Muscle layer of duodenum (tissue), 2 donors: Measurements from ENCODE around the gene CNNM4.
"Not testable (repeated sequence)": the region's sequence is repeated elsewhere in the genome, so short reads cannot be mapped to it uniquely, and the experiment has no call there.

Experiments
- H3K27ac ChIP-seq: one replicate; pipeline ENCODE4 v1.7.0; 2013; ENCODE audit warnings: mild to moderate bottlenecking, low read length
- H3K27me3 ChIP-seq: one replicate; pipeline ENCODE4 v1.7.0; 2013; ENCODE audit warnings: low read depth, mild to moderate bottlenecking, control low read depth, low read length
- H3K36me3 ChIP-seq, 2 donors: one replicate each; pipeline ENCODE4 v1.7.0; 2013; ENCODE audit warnings: low read length in 2 of 2, control low read depth in 1 of 2, mild to moderate bottlenecking in 1 of 2; ENCODE audit not compliant: insufficient read depth in 2 of 2, control insufficient read depth in 1 of 2
- H3K4me1 ChIP-seq, 2 donors: one replicate each; pipeline ENCODE4 v1.7.0; 2013; ENCODE audit warnings: low read length in 2 of 2, mild to moderate bottlenecking in 2 of 2, control low read depth in 1 of 2, moderate library complexity in 1 of 2; ENCODE audit not compliant: insufficient read depth in 2 of 2, control insufficient read depth in 1 of 2
- H3K4me3 ChIP-seq, 2 donors: one replicate each; pipeline ENCODE4 v1.7.0; 2013; ENCODE audit warnings: low read length in 2 of 2, low read depth in 1 of 2, mild to moderate bottlenecking in 1 of 2
- H3K9me3 ChIP-seq, 2 donors: one replicate each; pipeline ENCODE4 v1.7.0; 2013; ENCODE audit warnings: low read length in 2 of 2, control low read depth in 1 of 2, mild to moderate bottlenecking in 1 of 2; ENCODE audit not compliant: control insufficient read depth in 1 of 2
- donor health status: healthy.

Gene CNNM4

GRCh38 chr2:96772903-96773671 lies 12.4 kb downstream of the CNNM4 start:
- Histone ChIP-seq H3K4me3 (no peak overlapping the region), H3K9me3 (no peaks in the 10 kb centered on the region), H3K27me3 (no peaks in the 10 kb centered on the region), H3K36me3 (no peaks in the 10 kb centered on the region), H3K4me1 (peaks cover 0 to 8% of the 10 kb centered on the region in 2 donors), H3K27ac (no peak overlapping the region)

DNA sequence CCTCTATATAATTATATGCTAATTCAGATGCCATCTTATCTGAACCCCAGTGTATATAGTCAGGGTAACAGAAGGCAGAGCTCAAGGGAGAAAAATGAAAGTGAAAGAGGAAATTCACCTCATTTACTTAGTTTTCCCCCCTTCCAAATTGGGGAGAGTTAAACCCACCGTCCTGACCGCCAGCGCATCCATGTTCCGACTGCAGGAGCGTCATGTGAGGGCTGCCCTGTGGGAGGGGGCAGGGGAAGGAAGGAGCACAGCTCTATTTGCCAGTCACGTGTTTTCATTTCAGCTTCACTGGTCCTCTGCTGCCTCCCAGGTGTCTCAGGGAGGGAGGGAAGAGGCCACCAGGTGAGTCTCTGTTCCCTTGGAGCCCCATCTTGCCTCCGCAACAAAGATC lies 13.2 kb downstream of the CNNM4 start:
- no peaks in the 10 kb centered on the region for H3K9me3 ChIP-seq
- no peaks in the 10 kb centered on the region for H3K27me3 ChIP-seq
- H3K4me3 ChIP-seq = peak overlapping the region; percentile 43 to 70
- H3K27ac ChIP-seq = peak overlapping the region; percentile 63
- H3K4me1 ChIP-seq = peaks cover 0 to 8% of the 10 kb centered on the region in 2 donors
- no peaks in the 10 kb centered on the region for H3K36me3 ChIP-seq

DNA sequence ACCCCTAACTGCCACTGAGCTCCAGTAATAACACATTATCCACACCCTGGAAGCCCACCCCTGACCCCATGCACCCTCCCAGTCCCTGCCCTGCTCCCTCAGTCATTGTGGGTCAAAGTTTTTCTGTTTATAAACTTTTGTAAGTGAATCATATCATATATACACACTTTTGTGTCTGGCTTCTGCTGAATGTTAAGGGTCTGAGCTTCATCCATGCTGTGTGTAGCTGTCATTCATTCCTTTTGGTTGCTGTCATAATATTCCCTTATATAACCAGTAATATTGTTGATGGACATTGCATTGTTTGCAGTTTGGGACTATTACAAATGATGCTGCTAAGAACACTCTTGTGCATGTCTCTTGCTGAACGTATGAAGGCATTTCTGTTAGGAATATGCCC lies 14.5 kb downstream of the CNNM4 start:
- H3K4me1 ChIP-seq = peaks cover 0 to 4% of the 10 kb centered on the region in 2 donors
- no peak overlapping the region for H3K4me3 ChIP-seq
- no peaks in the 10 kb centered on the region for H3K36me3 ChIP-seq
- H3K27ac ChIP-seq = no peak overlapping the region
- no peaks in the 10 kb centered on the region for H3K9me3 ChIP-seq
- no peaks in the 10 kb centered on the region for H3K27me3 ChIP-seq

- Histone ChIP-seq H3K4me1 (peaks cover 3 to 11% of the 10 kb centered on the region in 2 donors), H3K27me3 (no peaks in the 10 kb centered on the region), H3K9me3 (no peaks in the 10 kb centered on the region), H3K4me3 (no peak overlapping the region), H3K36me3 (no peaks in the 10 kb centered on the region), H3K27ac (no peak overlapping the region)
Measured at GRCh38 chr2:96783388-96783787, 22.7 kb downstream of the CNNM4 start.

GRCh38 chr2:96787411-96787810 lies 26.7 kb downstream of the CNNM4 start:
- Histone ChIP-seq H3K9me3 (no peaks in the 10 kb centered on the region), H3K4me3 (no peak overlapping the region), H3K36me3 (no peaks in the 10 kb centered on the region), H3K27ac (peak overlapping the region; percentile 14), H3K4me1 (peaks cover 7 to 20% of the 10 kb centered on the region in 2 donors), H3K27me3 (no peaks in the 10 kb centered on the region)

DNA sequence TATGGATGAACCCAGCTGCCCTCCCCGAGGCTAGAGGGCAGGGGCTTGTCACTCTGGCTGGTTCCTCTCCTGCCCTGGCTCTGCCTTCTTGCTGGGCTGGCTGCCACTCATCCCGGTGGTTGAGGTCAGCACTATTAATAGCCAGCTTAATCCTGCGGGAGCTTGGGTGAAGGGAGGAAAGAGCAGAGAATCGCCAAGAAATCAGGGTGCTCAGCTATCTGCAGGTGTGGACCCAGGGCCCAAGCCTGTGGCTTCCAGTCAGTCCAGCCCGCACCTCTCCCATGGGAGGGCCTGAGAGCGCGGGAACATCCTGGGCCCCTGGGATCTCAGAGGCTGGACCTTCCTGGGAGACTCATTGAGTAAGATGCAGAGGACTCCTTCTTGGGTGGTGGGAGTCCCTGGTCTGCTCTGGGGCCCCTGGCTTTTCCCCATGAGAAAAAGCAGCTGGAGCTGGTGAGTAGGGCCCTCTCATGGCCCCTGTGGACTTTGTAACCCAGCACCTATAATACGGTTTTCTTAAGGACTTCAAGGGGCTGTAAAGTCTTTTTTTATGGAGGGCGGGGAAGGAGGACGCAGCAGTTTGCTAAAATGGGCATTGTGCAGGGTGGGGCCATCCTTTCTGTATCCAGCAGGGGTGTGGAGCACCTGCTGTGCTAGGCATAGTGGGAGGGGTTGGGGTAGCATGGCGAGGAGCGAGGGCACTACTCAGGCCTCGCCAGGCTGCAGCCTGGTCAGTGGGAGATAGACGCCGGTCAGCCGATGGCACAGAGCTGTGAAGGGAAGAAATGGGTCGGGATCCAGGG lies 27.9 kb downstream of the CNNM4 start:
- H3K9me3 ChIP-seq = no peaks in the 10 kb centered on the region
- no peaks in the 10 kb centered on the region for H3K36me3 ChIP-seq
- H3K27ac ChIP-seq = no peak overlapping the region
- peaks cover 7 to 20% of the 10 kb centered on the region in 2 donors for H3K4me1 ChIP-seq
- H3K27me3 ChIP-seq = no peaks in the 10 kb centered on the region
- H3K4me3 ChIP-seq = no peak overlapping the region

- no peaks in the 10 kb centered on the region for H3K9me3 ChIP-seq
Measured at GRCh38 chr2:96789245-96789617, 28.5 kb downstream of the CNNM4 start.

DNA sequence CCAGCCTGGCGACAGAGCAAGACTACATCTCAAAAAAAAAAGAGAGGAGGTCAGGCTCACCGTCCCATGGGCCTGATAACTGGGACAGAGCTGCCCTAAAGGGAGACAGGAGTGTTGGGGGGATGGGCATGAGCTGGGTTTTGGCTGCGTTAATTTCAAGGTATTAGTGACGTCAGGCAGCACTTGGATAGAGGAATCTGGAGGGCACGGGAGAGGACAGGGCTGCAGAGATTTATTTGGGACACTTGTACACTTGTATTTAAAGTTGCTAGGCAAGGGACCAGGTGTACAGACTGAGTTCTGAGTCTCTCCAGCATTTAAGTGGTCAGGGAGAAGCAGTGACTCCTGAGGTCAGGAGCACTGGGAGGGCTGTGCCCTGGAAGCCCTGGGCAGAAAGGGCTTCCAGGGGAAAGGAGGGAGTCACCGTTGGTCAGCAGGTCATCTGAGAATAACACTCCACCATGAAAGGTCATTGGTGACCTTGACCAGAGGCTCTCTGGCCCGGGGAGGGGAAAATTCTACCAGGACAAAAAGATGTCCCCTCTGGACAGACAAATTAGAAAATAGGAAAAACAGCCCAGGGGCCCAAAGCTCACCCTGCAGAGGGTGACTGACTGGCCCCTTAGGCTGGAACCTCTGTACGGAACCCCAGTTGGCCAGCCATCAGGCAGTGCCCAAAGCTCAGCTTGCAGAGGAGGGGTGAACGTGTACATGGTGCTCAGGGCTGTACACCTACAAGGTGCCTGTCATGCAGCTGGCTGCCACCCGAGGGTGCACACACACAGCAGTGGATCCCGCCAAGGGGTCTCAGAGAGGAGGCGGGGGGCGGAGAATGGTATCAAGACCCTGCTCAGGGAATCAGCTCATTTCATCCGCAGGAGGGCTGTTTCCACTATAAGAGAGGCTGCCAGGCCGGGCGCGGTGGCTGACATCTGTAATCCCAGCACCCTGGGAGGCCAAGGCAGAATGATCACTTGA lies 32.4 kb downstream of the CNNM4 start:
- Histone ChIP-seq H3K36me3 (peaks cover 0 to 8% of the 10 kb centered on the region in 2 donors), H3K27ac (no peak overlapping the region), H3K9me3 (no peaks in the 10 kb centered on the region), H3K27me3 (no peaks in the 10 kb centered on the region), H3K4me1 (peaks cover 7 to 12% of the 10 kb centered on the region in 2 donors), H3K4me3 (no peak overlapping the region)

More at GRCh38 chr2:96789245-96789617, 28.5 kb downstream of the CNNM4 start:
- Histone ChIP-seq H3K36me3 (no peaks in the 10 kb centered on the region), H3K27ac (no peak overlapping the region), H3K27me3 (no peaks in the 10 kb centered on the region), H3K4me1 (peaks cover 7 to 20% of the 10 kb centered on the region in 2 donors), H3K4me3 (no peak overlapping the region)

DNA sequence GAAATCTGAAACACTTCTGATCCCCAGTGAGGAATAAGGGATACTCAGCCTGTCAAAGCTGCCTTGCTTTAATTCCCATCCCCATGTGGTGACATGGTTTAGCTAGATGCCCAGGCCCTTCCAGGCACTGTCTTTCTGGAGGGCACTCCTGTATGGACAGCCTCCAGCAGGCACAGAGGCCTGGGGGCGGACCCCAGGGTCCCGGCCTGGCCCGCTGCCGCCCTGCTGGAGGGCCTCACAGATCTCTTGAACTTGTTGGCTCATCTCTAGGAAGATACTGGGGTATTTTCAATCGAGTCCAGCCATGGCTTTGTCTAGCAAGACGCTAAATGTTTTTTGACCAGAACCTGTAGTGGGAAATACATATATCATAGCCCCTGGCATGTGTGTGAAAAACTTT lies 34.4 kb downstream of the CNNM4 start:
- no peaks in the 10 kb centered on the region for H3K4me1 ChIP-seq
- no peaks in the 10 kb centered on the region for H3K9me3 ChIP-seq
- no peak overlapping the region for H3K27ac ChIP-seq
- H3K27me3 ChIP-seq = no peaks in the 10 kb centered on the region
- peaks cover 4 to 27% of the 10 kb centered on the region in 2 donors for H3K36me3 ChIP-seq
- no peak overlapping the region for H3K4me3 ChIP-seq

- H3K4me3 ChIP-seq, H3K27ac ChIP-seq, H3K27me3 ChIP-seq, H3K9me3 ChIP-seq, H3K4me1 ChIP-seq: not testable (repeated sequence)
- H3K36me3 ChIP-seq = peaks cover 4 to 29% of the 10 kb centered on the region in 2 donors
Measured at GRCh38 chr2:96796497-96796896, 35.8 kb downstream of the CNNM4 start.
